COLO668 (cell line): Measurements from ENCODE around the gene RBMS3.
"Not testable (repeated sequence)": the region's sequence is repeated elsewhere in the genome, so short reads cannot be mapped to it uniquely, and the experiment has no call there.

Experiments
- DNase-seq: peaks from one replicate; lab custom pipeline; 2025; ENCODE audit not compliant: unreplicated experiment; lab: John Stamatoyannopoulos, UW

Gene RBMS3

GRCh38 chr3:29310865-29311264 is 30.0 kb downstream of the RBMS3 start:
- DNase-seq = no peak

- no peak for DNase-seq
Observed at GRCh38 chr3:29311795-29312194, 30.9 kb downstream of the RBMS3 start.

- no peak for DNase-seq
Observed at GRCh38 chr3:29312395-29312794, 31.5 kb downstream of the RBMS3 start.

- no peak for DNase-seq
Observed at GRCh38 chr3:29312960-29313452, 32.1 kb downstream of the RBMS3 start.

GRCh38 chr3:29313981-29314726 is 33.3 kb downstream of the RBMS3 start:
- no peak for DNase-seq

- DNase-seq = no peak
Observed at GRCh38 chr3:29314727-29315088, 33.8 kb downstream of the RBMS3 start.

DNA sequence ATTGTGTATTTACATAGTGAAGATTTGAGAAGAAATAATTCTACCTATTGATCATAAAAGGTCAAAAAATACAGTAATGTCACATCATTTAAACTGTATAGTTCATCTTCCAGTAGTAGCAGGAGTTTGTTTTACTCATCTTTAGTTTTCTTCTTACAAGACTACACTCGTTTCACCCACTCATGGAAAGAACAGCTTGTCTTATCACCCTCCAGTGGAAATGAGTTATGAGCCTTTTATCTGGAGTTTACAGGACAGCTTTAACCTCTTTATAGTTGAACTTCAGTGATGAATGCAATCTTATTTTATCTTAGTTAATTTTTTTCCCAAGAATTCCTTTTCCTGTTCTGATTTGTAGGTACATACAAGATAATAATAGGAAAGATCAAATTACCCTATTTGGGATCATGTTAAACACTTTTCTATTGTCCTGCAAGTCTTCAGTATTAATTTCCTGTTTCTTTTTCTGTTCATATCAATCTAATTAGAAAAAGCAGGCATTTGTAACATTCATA is 36.8 kb downstream of the RBMS3 start:
- no peak for DNase-seq

GRCh38 chr3:29318251-29318650 is 37.4 kb downstream of the RBMS3 start:
- DNase-seq = no peak

DNA sequence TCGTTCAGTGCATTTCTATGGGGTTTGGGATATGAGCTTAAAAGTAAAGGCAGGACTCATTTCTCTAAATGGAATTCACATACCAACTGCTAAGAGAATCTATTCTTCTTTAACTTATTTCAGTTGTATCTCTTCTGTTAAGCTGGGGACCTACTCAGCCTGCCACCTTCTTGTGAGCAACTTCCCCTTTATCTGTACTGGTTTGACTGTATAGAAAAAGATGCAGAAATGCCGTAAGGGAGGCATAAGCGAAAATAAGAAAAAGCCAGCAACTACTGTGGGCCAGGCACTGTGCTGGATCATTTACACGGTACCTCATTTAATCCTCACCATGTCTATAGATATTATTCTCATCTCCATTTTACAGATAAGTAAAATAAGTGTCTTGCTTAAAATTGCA is 38.4 kb downstream of the RBMS3 start:
- DNase-seq = no peak

- no peak for DNase-seq
Observed at GRCh38 chr3:29319798-29320197, 38.9 kb downstream of the RBMS3 start.

DNA sequence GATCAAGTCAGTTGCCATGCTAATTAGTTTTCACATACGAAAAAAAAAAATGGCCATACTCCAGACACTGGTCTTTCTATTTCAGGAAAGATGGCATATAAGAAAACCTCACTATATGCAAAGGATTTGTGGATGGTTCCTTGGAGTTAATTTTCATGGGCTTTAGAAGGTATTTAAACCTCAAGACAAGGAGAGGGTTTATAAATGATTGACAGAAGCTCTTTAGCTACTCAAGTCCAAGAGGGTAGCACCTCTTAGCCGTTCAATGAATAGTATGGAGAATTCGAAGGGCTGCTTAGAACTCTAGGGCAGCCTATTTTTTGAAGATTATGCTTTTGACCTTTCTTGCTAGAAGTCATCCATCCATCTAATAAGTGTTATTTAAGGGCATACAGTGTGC is 41.7 kb downstream of the RBMS3 start:
- DNase-seq = no peak

- no peak for DNase-seq
Observed at GRCh38 chr3:29324180-29324651, 43.3 kb downstream of the RBMS3 start.

DNA sequence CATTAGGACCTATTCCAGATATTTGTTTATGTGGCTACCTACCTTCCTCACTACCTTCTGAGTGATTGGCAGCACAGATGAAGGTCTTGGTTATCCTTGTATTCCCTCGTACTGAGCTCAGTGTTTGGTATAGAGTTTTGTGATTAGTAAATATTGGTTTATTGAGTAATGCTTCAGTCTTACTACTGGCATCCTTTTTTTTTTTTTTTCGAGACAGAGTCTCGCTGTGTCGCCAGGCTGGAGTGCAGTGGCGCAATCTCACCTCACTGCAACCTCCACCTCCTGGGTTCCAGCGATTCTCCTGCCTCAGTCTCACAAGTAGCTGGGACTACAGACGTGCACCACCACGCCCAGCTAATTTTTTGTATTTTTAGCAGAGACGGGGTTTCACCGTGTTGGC is 45.7 kb downstream of the RBMS3 start:
- DNase-seq = not testable (repeated sequence)

- no peak for DNase-seq
Observed at GRCh38 chr3:29329986-29330890, 49.4 kb downstream of the RBMS3 start.

GRCh38 chr3:29331035-29331434 is 50.2 kb downstream of the RBMS3 start:
- DNase-seq = no peak

- no peak for DNase-seq
Observed at GRCh38 chr3:29331456-29332194, 50.8 kb downstream of the RBMS3 start.

DNA sequence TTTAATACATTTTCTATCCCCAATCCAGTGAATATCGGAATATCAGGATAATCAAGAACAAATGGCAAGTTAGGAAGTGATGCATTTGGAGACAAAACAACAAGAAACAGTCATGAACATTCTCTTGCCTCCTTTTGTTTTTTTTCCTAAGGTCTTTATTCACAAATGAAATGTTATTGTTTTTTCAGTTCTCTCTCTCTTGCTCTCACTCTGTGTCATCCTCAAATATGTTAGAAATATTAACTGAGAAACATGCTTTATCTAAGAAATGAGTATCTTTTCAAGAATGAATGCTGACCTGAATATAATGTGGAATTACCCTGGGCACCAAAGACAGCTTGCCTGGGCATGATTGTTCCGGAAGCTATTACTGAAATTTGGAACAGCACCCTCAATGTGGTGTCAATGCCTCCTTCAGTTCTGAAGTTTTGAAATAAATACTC is 51.3 kb downstream of the RBMS3 start:
- no peak for DNase-seq

GRCh38 chr3:29333576-29333975 is 52.7 kb downstream of the RBMS3 start:
- DNase-seq = no peak

GRCh38 chr3:29334706-29335105 is 53.8 kb downstream of the RBMS3 start:
- no peak for DNase-seq

GRCh38 chr3:29335438-29335837 is 54.6 kb downstream of the RBMS3 start:
- no peak for DNase-seq

DNA sequence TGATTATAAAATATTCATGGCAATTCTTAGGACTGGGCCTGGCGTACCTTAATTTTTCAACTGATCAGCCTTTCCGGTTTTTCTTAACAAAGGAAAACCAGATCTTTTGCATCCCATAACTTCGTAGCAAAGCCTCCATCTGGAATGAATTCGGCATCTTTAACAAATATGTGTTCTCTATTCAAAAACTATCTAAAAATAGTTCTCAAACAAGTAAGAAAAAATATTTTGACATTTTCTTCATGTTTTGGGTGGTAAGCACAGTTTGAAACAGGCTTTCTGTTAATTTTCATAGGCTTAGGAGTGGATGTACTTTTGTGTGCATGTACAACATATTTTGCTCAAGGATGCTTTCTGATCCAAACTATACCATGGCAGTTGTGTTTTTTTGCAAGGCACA is 55.1 kb downstream of the RBMS3 start:
- no peak for DNase-seq
